SK-N-SH (cell line): ENCODE measurements around the gene ANKRD2.

Source experiments
- EP300 ChIP-seq, 2 experiments: IDR thresholded peaks; 2 replicates each; pipeline versions ENCODE4 v1.4.0 to v1.6.1; 2012; ENCODE audit warnings: borderline replicate concordance in 1 of 2, low read depth in 1 of 2, low read length in 1 of 2
- GABPA ChIP-seq: IDR thresholded peaks from 2 replicates; pipeline ENCODE4 v1.4.0; 2012; ENCODE audit warnings: low read depth, mild to moderate bottlenecking
- POLR2AphosphoS5 ChIP-seq: IDR thresholded peaks from 2 replicates; pipeline ENCODE4 v1.6.1; 2012; ENCODE audit warnings: low read depth, low read length
- RFX5 ChIP-seq: IDR thresholded peaks from 2 replicates; pipeline ENCODE4 v1.6.1; 2012; ENCODE audit warnings: mild to moderate bottlenecking, improper control_type of control experiment, low read length
- SMC3 ChIP-seq: IDR thresholded peaks from 2 replicates; pipeline ENCODE4 v1.6.1; 2012; ENCODE audit warnings: low read depth, low read length, improper control_type of control experiment
- TF ChIP-seq, protein P1 (sequence below): IDR thresholded peaks from 2 replicates; pipeline ENCODE4 v1.6.1; 2012; ENCODE audit warnings: mild to moderate bottlenecking, low read depth, low read length, moderate library complexity
- TF ChIP-seq, protein P2 (sequence below): fragments of 200-600 bp; sonication (generic); IDR thresholded peaks from 2 replicates; pipeline ENCODE4 v1.6.1; 2017; ENCODE audit warnings: antibody characterized with exemption, mild to moderate bottlenecking, moderate library complexity

DNA sequence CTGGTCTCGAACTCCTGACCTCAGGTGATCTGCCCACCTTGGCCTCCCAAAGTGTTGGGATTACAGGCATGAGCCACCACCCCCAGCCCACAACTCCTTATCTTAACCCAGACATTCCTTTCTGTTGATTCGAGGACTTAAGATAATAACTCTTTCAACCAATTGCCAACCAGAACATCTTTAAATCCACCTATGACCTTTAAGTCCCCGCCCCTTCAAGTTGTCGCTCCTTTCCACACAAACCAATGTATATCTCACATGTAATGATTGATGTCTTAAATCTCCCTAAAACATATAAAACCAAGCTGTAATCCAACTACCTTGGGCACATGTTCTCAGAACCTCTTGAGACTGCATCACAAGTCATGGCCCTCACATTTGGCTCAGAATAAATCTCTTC lies 7.8 kb upstream of the ANKRD2 start:
- TF ChIP-seq, protein P1, sequence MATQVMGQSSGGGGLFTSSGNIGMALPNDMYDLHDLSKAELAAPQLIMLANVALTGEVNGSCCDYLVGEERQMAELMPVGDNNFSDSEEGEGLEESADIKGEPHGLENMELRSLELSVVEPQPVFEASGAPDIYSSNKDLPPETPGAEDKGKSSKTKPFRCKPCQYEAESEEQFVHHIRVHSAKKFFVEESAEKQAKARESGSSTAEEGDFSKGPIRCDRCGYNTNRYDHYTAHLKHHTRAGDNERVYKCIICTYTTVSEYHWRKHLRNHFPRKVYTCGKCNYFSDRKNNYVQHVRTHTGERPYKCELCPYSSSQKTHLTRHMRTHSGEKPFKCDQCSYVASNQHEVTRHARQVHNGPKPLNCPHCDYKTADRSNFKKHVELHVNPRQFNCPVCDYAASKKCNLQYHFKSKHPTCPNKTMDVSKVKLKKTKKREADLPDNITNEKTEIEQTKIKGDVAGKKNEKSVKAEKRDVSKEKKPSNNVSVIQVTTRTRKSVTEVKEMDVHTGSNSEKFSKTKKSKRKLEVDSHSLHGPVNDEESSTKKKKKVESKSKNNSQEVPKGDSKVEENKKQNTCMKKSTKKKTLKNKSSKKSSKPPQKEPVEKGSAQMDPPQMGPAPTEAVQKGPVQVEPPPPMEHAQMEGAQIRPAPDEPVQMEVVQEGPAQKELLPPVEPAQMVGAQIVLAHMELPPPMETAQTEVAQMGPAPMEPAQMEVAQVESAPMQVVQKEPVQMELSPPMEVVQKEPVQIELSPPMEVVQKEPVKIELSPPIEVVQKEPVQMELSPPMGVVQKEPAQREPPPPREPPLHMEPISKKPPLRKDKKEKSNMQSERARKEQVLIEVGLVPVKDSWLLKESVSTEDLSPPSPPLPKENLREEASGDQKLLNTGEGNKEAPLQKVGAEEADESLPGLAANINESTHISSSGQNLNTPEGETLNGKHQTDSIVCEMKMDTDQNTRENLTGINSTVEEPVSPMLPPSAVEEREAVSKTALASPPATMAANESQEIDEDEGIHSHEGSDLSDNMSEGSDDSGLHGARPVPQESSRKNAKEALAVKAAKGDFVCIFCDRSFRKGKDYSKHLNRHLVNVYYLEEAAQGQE: no peak
- TF ChIP-seq POLR2AphosphoS5 (no peak), EP300 (IDR thresholded peaks at IDR 0.05; ENCODE audit: borderline replicate concordance in 1 of 2, low read depth in 1 of 2, low read length in 1 of 2) (no peak), GABPA (no peak), RFX5 (no peak), SMC3 (no peak)
- TF ChIP-seq, protein P2, sequence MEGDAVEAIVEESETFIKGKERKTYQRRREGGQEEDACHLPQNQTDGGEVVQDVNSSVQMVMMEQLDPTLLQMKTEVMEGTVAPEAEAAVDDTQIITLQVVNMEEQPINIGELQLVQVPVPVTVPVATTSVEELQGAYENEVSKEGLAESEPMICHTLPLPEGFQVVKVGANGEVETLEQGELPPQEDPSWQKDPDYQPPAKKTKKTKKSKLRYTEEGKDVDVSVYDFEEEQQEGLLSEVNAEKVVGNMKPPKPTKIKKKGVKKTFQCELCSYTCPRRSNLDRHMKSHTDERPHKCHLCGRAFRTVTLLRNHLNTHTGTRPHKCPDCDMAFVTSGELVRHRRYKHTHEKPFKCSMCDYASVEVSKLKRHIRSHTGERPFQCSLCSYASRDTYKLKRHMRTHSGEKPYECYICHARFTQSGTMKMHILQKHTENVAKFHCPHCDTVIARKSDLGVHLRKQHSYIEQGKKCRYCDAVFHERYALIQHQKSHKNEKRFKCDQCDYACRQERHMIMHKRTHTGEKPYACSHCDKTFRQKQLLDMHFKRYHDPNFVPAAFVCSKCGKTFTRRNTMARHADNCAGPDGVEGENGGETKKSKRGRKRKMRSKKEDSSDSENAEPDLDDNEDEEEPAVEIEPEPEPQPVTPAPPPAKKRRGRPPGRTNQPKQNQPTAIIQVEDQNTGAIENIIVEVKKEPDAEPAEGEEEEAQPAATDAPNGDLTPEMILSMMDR: no peak
